GM21576 (cell line): ENCODE results near the gene BTG3.
A peak's percentile ranks its signal among the peaks of the same experiment; 100 is the strongest.

Experiments
- ATAC-seq: cut with Tn5 transposase; IDR thresholded peaks from one replicate; pipeline ENCODE4 v1.9.1; 2021; ENCODE audit warnings: mild to moderate bottlenecking, moderate library complexity; ENCODE audit not compliant: unreplicated experiment

The BTG3 gene, protein sequence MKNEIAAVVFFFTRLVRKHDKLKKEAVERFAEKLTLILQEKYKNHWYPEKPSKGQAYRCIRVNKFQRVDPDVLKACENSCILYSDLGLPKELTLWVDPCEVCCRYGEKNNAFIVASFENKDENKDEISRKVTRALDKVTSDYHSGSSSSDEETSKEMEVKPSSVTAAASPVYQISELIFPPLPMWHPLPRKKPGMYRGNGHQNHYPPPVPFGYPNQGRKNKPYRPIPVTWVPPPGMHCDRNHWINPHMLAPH

DNA sequence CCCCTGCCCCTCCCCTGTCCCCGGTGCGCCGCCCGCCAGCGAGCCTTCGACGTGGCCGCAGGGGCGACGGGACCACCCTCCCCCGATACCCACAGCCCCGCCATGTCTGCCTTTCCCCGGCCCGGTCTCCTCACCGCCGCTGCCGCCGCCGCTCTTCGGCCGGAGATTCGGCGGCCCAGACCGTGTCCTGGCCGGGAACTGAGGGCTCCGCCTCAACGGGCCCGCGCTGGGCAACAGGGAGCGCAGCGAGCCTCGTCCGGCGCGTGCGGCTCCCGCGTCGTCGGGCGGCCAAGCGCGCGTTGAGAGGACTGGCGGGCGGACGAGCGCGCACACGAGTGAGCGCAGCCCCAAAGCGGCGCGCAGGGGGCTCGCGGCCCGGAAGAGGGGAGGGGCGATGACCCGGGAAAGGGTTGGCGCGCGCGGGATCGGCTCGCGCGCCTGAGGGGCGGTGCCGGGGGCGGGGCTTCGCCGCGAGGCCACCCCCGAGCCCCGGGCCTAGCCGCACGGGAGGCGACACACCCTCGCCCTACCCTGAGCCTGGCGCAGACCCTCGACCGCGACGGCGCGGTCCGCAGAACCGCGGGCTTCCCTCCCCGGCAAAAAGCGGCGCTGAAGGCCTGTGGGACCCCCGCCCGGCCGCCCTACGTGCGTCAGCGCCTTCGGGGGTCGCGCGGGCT is at the start of gene BTG3:
TSS of gene BTG3 (minus strand) at position 337 of the 677 bp plus-strand sequence. CDS start 3,757 bp downstream, outside the sequence.
- peak; percentile 78 for ATAC-seq

DNA sequence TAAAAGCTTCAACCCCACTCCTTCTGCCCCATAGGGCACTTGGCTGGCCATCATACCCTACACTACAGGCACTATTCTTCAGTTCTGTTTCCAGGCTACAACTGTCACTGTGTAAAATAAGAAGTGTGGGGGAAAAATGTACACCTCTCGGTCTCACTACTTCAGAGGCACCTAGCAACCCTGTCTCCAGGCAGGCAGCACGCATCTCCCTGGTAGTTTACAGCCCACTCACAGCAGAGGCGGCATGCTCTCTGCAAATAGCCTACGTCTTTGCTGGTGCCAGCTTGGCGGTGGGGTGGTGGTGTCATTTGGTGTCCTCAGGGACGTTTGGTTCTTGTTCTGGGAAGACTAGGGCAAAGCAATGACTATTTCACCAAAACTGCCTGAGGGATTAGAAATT is 48.2 kb upstream of the BTG3 start:
- no peak for ATAC-seq

DNA sequence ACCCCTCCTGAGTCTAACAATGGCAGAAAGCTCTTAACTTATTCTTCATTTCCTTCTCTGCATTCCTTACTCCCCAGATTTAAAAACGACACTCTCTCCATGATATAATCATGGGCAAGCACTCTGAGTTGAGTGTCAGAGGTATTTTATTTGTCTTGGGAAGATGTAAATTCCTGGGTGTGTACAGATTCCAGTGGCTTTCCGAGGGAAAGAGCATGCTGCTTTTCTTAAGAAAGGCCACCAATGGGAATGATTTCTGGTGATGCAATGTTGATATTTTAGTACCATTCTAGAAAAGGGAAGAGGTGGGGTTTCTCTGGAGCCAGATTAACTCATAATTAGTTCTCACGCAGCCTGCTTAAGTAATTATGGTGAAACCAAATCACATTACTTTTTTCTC is 47.8 kb upstream of the BTG3 start:
- no peak for ATAC-seq

DNA sequence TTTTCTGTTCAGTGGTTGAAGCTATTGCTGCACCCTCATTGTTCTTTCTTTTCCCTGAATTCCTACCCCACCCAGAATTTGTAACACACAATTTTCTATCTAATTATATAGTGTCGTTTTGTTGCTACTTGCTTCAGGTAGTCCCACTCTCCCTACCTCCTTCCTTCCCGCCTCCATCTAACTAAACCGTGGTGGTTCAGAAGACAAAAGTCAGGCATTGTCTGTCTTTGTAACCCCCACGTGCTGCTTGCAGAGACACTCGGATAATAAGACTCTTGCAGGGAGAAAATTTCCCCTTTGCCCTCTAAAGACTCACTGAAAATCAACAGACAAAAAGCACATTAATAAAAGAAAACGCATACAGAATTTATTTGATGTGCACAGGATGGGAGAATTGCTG is 46.2 kb upstream of the BTG3 start:
- ATAC-seq, result no peak

DNA sequence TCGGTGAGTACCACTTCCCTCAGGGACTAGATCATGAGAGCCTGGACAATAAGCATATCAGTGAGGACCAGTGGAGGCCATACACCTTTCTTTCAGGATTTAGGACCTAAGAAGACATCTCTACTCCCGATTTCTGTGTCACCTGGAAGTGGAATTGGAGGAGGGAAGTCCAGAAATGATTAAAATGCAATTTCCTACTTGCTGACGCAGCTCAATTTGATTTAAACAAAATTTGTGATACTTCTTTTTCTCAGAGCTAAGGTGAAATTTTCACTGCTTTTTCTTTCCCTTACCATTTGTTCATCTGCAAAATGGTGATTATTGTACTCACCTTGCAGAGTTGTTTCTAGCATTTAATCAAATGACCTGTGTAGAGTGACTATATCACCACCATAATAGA is 38.8 kb upstream of the BTG3 start:
- ATAC-seq, result no peak

DNA sequence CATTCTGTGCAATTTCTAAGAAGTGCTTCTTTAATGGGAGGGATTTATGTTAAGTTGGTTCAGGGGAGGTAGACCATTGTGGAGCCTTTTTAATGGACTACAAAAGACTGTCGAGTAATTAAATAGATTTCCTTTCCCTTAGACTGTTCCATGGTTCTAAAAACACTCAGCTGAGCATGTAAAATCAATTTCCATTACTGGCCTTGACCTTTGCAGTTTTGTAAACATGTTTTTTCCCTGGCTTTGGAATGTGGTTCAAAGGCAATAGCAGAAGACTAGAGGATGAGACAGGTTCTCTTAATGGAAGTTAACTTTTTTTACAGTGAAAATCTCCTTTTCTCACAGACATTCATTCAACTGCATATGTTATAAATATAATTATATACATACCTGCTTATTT is 37.6 kb upstream of the BTG3 start:
- no peak for ATAC-seq

DNA sequence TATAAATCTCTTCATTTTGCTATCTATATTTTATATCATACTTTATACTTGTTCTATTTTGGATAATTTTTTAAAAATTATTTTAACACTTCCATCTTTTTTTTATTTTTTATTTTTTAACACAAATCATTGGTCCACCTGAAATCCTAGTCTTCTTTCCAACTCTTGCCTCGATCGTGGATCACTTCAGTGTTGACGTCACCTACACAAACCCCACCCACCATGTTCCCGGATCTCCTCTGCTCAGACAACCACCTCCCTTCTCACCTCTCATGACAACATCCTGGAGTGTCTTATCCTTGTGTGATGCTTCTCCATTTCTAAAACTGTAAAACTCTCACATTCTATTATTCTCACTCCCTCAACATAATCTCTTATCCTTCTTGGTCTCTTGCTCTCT is 34.1 kb upstream of the BTG3 start:
- ATAC-seq, result no peak

DNA sequence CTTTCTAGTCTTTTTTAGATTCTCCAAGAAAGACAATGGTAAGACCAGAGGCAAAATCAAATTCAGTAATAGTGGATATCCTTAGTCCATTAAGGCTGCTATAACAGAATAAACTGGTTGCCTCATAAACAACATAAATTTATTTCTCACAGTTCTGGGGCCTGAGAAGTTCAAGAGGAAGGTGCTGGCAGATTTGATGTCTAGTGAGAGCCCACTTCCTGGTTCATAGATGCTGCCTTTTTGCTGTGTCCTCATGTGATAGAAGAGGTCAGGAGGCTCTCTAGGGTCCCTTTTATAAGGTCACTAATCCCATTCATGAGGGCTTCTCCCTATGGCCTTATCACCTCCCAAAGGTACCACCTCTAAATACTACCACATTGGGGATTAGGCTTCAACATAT is 31.5 kb upstream of the BTG3 start:
- no peak for ATAC-seq

DNA sequence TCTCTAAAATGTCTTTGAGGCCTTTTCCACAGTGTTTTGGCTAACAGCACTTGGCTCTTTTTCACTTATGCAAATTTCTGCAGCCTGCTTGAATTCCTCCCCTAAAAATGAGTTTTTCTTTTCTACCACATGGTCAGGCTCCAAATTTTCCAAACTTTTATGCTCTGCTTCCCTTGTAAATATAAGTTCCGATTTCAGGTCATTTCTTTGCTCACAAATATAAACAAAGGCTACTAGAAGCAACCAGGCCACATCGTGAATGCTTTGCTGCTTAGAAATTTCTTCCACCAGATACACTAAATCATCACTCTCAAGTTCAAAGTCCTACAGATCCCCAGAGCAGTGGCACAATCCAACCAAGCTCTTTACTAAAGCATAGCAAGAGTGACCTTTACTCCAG is 28.1 kb upstream of the BTG3 start:
- no peak for ATAC-seq

DNA sequence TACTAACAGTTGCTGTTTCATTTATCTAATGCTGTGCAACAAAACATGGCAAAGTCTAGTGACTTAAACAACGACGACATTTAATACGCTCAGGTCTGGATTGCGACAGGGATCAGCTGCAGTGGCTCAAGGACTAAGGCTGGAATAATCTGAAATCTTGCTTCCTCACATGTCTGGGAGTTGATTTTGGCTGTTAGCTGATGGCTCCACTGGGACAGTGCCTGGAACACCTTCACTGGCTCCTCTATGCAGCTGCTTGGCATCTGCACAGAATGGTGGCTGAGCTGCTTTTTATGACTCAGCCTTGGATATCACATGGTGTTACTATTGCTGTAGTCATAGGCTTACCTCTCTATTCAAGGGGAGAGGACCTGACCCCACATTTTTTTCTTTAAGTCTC is 24.0 kb upstream of the BTG3 start:
- ATAC-seq, result no peak

DNA sequence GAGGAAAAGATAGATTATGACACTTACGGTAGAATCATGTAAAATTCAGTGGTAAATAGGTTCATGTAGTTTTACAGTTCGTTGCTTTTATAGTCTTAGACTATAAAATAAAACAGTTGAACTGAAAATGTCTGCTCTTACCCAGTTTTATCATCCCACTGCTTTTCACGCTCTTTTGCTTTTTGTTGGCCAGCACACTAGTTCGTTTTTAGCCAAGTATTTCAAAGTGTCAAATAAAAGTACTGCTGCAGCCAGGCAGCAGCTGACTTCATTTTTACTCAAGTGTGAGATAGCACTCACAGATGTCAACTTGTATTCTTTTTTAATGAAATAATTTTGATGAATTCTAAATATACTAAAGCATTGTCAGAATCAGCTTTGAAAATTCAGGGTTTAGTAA is 18.5 kb upstream of the BTG3 start:
- no peak for ATAC-seq

DNA sequence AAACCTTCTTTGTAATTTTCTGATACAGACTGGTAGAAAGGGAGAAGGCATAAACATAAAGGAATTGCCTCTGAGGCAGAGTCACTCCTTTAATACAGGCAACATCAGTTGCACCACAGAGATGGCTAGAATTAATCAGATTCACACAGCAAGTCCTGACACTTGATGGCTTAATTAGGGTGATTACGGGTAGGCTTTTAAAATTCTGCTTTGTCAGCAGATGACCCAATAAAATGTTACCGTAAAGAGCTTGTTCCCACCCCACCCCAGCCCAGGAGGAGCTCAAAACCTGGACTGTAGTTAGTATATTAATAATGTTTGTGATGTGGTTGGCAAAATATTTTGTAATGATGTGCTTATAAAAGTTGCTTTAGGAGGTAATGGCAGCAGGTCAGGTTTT is 9.3 kb upstream of the BTG3 start:
- no peak for ATAC-seq

DNA sequence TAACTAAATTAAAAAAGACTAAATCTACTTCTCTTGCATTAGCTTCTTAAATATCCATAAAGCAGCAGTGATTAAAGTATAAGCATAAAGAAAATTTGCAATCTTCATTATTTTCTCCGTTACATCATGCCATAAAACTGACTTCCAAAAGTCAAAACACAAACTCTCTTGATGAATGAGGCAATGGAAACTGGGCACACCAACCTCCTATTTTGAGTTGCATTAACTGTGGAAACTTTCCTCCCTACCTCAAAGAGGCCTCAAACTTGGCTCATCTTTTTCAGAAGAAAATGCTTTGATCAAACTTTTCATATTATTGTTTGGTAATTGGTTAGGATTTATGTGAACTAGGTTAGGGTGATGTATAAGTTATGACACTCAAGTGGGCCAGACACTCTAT is 4.1 kb upstream of the BTG3 start:
- no peak for ATAC-seq

DNA sequence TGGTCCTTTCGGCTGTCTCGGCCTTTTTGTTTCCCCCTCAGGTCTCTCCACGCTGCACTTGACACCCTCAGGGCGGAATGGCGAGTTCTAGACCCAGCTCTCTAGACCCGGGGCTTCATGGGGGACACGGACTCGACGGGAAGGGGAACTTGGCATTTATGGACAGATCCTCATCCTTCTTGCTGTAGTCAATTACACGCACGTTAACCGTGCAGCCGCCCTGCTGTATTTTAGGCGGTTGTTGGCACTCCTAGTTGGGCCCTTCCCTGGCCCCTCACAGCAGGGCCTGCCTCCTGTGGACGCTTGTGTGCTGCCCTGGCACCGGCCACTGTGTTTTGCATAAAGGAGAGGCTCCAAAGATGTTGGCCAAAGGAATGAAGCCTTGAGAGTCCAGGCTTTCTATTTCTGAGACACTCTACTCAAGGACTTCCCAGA is 558 bp upstream of the BTG3 start:
- peak; percentile 0 for ATAC-seq

DNA sequence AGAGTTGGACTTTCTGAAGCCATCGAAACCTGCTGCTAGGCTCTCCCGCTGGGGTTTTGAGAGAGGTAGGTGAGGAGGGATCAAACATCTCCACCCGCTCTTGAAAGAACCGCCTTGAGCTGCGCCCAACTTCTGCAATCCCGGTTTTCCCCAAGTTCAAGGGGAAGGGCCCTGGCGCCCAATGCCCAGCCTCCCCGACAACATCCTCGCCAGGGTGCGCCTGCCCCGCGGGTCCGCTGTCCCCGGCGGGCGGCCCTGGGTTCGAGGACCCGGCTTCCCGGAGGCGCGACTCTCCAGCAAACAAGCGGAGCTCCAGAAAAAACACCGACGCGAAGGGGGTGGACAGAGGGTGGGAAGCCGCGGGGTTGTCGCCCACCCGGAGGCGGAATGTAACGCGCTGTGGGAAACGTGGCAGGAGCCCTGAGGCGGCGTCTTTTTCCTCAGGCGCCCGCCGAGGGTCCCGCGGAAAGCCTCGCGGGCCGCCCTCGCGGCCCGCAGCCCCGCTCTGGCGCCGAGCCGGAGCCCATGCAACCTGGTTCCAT is 607 bp downstream of the BTG3 start:
- peak; percentile 2 for ATAC-seq

DNA sequence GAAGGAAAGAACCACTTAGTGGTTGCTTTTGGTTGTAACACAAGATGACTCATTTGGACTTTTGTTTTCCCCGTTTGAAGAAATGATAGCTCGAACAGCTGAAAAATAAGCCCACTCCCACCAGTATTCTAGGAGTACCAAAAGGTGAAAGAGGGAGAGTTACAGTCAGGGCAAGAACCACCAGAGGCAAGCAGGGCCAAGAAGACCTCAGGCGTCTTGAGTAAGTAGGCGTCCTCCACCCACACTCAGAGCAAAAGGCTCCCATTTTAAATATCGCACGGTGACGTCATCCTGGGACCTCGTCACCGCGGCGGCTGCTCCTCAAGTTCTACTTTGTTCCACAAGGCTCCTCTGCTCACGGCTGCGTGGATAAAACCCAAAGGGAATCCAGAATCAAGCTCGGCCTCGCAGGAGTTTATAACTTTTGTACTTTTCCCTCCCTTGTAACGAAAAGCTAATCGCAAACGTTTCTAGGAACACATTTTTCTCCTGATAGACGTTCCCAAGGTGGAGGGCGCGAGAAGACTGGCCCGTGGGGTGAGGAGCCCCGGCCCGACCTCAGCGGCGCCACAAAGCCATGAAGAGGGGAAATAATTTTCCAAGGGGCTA is 1.2 kb downstream of the BTG3 start:
- peak; percentile 66 for ATAC-seq

DNA sequence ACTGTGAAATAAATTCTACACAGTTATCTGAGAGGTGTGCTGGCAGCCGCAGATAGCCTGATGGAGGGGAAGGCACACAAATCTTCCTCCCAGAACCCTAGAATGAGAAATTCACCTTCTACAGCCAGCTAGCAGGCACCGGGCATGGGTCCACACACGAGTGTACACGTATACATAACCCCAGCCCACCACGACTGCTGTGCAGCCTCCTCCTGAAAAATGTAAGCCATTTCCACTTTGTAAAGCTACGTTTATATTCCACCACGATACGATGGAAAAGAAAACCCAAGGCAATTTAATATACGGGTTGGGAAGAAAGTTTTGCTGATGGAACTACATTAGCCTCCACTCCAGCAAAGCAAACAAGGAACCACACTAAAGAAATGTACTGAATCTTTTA is 1.8 kb downstream of the BTG3 start:
- ATAC-seq, result no peak

DNA sequence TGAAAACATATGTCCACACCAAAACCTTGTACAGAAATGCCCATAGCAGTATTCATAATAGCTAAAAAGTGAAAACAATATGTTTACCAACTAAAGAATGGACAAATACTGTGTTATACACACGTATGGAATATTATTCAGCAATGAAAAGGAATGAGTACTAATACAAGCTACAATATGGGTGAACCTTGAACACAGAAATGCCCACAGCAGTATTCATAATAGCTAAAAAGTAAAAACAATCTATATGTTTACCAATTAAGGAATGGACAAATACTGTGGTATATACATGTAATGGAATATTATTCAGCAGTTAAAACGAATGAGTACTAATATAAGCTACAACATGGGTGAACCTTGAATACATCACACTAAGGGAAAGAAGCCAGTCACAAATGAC is 3.0 kb downstream of the BTG3 start:
- ATAC-seq, result no peak

DNA sequence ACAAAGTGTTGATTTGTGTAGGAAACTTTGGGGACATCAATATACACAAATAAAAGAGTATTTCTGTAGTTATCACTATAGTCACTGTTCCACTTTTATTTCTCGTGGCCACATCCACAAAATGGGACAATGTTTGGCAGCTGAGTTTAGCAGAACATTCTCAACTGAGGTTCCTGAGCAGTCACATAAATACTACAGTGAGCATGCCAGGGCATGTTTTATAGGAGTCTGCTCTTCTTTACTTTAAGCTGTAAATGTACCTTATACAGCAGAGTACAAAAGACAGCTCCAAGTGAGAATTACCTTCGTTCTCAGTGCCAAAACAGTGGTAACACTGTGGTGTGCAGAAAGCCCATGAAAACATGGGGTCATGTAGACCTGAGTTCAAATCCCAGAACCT is 5.0 kb downstream of the BTG3 start:
- no peak for ATAC-seq

DNA sequence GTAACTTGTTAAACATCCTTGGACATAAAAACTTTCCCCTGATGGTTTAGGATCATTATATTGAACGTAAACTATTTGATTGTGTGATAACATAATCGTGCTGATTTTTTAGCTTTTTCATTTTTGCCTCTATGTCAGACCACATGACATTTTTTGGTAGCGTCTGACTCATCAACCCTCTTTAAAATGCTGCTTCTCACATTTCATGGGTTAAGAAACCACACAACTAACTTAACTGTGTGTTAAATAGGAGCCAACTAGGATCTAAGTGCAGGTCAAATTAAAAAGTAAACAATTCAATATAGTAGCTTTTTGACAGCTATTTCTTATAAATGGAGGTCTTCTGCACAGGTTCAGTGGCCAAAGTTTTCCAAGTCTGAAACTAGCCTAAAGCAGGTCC is 9.8 kb downstream of the BTG3 start:
- no peak for ATAC-seq

DNA sequence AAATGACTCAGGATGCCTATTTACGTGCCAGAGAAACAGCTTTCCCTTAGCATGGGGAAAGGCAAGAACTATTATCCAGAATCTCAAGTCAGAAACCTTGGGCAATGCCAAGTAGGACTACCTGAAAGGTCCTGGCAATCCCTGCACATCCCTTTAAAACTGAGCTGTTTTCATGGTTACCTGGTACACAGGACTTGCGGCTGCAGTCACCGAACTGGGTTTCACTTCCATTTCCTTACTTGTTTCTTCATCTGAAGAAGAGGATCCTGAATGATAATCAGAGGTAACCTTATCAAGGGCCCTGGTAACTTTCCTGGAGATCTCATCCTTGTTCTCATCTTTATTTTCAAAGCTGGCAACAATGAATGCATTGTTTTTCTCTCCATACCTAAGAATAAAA is 14.3 kb downstream of the BTG3 start:
- ATAC-seq, result peak; percentile 74

DNA sequence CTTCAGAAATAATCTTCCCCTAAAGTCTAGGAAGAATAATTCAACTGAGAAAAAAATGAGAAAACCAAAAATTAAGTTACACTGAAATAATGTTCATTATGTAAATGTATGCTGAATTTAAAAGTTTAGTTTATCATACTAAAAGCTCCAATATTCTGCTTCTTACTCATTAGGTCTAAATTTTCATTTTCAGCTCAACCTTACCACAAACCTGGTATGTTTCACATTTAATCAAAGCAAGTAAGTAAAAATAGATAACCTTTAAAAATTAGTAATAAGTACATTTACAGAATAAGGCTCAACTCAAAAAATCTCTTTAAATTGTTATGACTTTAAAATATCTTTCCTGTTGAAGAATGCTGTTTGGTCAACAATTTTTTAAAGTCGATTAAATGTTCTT is 15.0 kb downstream of the BTG3 start:
- ATAC-seq, result no peak
